HG03159 (cell line): ENCODE measurements around the gene ICOSLG.
"Not testable (repeated sequence)": the region's sequence is repeated elsewhere in the genome, so short reads cannot be mapped to it uniquely, and the experiment has no call there.

Source experiments
- ATAC-seq: cut with Tn5 transposase; IDR thresholded peaks from one replicate; pipeline ENCODE4 v1.9.1; 2021; ENCODE audit warnings: mild to moderate bottlenecking, moderate library complexity; ENCODE audit not compliant: unreplicated experiment

The ICOSLG gene

GRCh38 chr21:44227614-44228013 lies 13.1 kb downstream of the ICOSLG start:
- not testable (repeated sequence) for ATAC-seq

DNA sequence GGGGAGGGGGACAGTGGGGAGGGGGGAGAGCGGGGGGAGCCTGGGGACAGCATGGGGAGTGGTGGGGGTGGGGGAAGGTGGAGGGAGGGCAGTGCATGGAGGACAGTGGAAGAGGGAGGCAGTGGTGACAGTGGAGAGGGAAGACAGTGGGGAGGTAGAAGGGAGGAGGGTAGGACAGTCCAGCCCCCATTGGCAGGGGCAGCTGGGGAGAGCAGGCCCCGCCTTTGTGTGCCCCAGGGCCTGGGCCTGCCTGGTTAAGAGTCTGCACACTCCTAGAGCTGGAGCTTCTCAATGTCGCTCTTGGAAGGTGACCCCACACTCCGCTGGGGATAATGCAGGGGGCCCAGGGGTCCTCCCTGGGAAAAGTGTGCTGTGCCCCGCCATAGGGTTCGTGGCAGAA lies 15.1 kb downstream of the ICOSLG start:
- not testable (repeated sequence) for ATAC-seq

GRCh38 chr21:44223334-44223733 lies 17.4 kb downstream of the ICOSLG start:
- ATAC-seq: not testable (repeated sequence)

GRCh38 chr21:44220674-44221073 lies 20.1 kb downstream of the ICOSLG start:
- ATAC-seq: not testable (repeated sequence)

DNA sequence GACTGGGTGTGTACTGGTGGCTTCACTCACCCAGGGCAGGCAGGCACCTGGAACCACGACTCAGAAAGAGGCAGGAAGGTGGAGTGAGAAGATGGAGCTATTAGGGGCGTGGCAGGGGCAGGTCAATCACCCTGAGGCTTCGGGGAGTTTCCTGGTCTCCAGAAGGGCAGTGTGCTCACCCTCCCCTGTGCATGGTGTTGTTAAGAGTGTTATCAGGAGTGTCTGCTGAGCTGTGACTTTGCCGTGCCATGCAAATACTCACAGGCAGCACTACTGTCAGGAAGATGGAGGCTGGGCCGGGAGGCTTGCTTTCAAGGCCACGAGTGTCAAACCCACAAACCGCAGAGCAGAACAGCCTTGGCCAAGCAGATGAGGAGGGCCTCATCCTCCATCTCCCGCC lies 22.3 kb downstream of the ICOSLG start:
- ATAC-seq: not testable (repeated sequence)

GRCh38 chr21:44211978-44212377 lies 28.8 kb downstream of the ICOSLG start:
- ATAC-seq: not testable (repeated sequence)

GRCh38 chr21:44211574-44211973 lies 29.2 kb downstream of the ICOSLG start:
- not testable (repeated sequence) for ATAC-seq

DNA sequence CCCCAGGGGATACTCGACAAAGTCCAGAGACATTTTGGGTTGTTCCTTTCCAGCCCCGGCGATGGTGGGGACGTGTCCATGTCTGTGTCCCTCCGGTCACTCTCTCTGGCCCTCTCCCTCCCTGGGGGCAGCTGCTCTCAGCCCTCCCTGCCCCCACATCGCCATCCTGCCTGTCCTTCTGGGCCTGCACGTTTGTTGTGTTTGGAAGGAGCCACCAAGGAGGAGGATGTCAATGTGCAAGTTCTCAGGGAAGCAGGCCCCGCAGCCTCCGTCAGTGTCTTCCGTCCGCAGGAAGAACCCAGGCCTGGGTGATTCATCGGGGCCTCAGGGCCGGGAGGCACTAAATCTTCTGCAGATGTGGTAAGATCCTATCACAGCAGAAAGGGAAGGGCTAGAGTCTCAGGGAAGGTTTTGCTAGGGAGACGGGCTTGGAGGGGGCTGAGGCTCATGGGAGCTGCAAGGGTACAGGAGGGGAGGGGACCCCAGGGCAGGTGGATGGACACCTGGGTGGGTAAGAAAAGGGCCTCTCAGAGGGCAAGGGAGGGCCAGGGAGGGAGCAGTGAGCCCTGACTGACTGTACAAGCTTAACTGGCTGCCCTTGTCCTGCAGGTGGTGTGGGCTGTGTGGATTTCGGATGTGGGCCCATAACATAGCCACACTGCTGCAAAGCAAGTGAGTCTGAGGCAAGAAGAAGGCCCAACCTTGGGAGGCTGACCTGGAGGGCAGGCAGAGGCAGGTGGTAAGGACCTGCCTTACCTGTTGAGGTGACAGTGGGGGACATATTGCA lies 32.7 kb downstream of the ICOSLG start:
- not testable (repeated sequence) for ATAC-seq

- peak; percentile 50 for ATAC-seq
Observed at GRCh38 chr21:44206698-44207676, 33.8 kb downstream of the ICOSLG start.

GRCh38 chr21:44206187-44206586 lies 34.6 kb downstream of the ICOSLG start:
- ATAC-seq: not testable (repeated sequence)

DNA sequence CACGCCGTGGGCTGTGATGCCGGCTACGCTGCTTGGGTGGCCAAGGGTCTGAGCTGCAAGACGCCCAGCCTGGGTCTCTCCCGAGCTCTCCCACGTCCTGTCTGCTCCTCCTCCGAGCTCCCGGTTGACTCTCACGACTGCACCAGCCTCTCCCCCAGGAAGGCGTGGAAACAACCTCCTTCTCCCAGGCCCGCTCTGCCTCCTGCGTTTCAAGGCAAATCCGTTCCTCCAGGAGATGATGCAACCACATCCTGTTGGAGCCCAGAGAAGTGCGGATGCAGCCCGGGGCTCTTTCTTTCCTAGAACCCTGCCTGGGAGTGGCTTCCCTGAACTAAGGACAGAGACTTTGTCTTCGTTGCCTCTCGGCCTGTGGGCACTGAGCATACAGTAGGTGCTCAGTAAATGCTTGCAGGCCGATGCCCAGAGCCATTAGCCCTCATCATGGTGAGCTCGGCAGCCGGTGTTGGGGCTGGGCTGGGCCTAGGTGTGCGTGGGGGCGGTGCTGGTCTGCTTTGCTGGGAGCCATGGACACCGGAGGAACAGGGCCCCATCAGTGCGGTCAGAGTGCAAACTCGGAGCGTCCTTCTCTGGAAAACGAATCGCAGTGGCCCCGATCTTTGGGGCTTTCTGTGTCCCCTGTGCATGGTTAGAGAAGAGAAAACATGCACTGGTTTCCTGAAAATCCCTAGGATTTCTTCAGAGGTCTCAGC lies 38.0 kb downstream of the ICOSLG start:
- ATAC-seq: not testable (repeated sequence)

GRCh38 chr21:44199997-44200396 lies 40.7 kb downstream of the ICOSLG start:
- ATAC-seq: not testable (repeated sequence)

- ATAC-seq: no peak
Observed at GRCh38 chr21:44199448-44199847, 41.3 kb downstream of the ICOSLG start.

- ATAC-seq: not testable (repeated sequence)
Observed at GRCh38 chr21:44197156-44197516, 43.6 kb downstream of the ICOSLG start.

DNA sequence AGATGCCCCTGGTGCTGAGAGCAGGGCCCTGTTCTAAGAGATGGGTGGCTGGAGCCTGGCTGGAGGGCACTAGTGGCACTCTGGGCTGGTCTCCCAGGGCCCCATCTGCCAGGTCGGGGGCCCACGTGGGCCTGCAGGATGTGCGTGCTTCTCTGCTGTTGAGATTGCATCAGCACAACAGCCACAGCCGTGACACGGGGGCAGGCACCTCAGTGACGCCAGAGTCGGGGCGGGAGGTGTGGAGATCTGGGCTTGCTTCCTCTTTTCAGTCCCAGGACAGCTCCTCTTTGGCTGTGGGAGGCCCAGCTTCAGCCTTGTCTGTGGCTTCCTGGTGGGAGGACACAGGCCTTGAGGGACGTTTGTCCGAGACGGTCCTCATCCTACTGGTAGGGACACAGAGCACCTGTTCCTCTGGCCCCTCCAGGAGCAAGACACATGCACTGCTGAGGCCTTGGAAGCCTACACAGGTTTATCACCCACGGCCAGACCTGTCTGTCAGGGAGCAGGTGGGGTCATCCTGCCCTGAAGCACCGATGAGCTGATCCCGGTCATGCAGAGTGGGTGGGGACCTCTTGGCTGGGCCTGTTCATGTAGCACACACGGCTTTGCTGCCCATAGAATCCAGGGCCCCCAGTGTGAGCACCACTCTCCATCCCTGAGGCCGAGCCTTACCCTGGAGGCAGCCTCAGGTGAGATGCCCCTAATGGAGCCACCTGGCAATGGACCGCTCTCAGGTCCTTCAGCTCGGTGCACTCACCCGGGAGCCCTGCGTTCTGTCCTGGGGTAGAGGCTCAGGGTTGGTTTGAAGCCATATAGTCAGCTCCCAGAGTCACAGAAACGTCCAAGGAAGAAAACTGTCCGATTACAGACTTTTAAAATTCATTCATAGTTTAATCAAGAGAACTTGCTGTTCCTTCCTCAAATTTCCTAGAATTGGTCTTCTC lies 44.3 kb downstream of the ICOSLG start:
- not testable (repeated sequence) for ATAC-seq

DNA sequence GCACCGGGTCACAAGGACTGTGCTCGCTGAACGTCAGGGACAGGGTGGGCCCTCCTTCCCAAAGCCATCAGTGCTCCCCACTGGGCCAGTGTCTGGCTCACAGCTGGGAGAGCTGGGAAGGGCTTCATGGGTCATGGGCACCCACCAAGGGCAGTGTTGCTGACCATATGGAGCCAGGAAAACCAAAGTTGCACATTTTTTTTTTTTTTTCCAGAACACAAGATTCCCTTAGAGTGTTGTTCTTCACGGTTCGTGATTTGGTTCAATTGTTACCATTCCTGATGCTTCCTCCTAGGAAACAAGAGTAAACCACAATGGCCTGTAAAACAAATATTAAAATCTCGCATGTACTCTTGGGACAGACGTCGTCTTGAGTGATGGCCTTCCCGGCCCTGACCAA lies 45.9 kb downstream of the ICOSLG start:
- not testable (repeated sequence) for ATAC-seq

DNA sequence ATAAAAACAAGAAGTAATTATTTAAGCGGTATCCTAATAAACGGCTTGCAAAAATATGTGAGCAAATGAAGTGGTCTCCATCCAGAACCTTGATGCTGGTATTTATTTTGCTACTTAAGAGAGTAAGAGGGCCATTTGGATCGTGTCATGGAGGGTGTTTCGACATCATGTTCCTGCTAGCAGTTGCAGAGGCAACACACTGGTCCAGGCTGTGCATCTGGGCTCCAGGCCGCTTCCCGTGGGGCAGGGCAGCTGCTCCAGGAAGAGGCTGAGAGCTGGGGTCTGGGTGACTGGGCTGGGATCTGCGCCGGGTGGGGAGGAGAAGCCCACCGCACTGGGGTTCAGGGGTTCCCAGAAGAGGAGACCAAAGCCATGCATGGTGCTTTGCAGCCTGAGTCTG lies 46.3 kb downstream of the ICOSLG start:
- ATAC-seq: not testable (repeated sequence)

- ATAC-seq: not testable (repeated sequence)
Observed at GRCh38 chr21:44193108-44193507, 47.6 kb downstream of the ICOSLG start.

- not testable (repeated sequence) for ATAC-seq
Observed at GRCh38 chr21:44190349-44191271, 50.1 kb downstream of the ICOSLG start.
